Endodermal cell (in vitro differentiated cells): ENCODE data around the gene GFRAL. TPM values are rescaled to one million over a fixed set of nuclear protein-coding genes. Genes with fewer than 3 reads are reported as not detected.

Experiments
- DNase-seq: peaks from one replicate; pipeline ENCODE4 v3.0.0-alpha.2; 2017
- H3K27ac ChIP-seq: 2 replicates; pipeline ENCODE4 v1.5.1; 2013; ENCODE audit warnings: mild to moderate bottlenecking, low read depth, low read length, moderate library complexity
- H3K27me3 ChIP-seq: 2 replicates; pipeline ENCODE4 v1.6.1; 2013; ENCODE audit warnings: mild to moderate bottlenecking, low read length, moderate library complexity; ENCODE audit not compliant: insufficient read depth, control insufficient read depth, poor library complexity, severe bottlenecking
- H3K36me3 ChIP-seq: 2 replicates; pipeline ENCODE4 v1.7.0; 2013; ENCODE audit warnings: mild to moderate bottlenecking, low read length, moderate library complexity; ENCODE audit not compliant: control insufficient read depth, insufficient read depth
- H3K4me1 ChIP-seq: one replicate; pipeline ENCODE4 v1.7.0; 2013; ENCODE audit warnings: low read length; ENCODE audit not compliant: control insufficient read depth, insufficient read depth
- H3K4me3 ChIP-seq: 2 replicates; pipeline ENCODE4 v1.5.1; 2013; ENCODE audit warnings: mild to moderate bottlenecking, low read length, moderate library complexity
- H3K9ac ChIP-seq: 2 replicates; pipeline ENCODE4 v1.6.1; 2013; ENCODE audit warnings: mild to moderate bottlenecking, low read length, moderate library complexity; ENCODE audit not compliant: poor library complexity, severe bottlenecking; ENCODE audit errors: extremely low read depth
- H3K9me3 ChIP-seq: 2 replicates; pipeline ENCODE4 v1.6.1; 2013; ENCODE audit warnings: mild to moderate bottlenecking, low read length, moderate library complexity; ENCODE audit not compliant: control insufficient read depth
- H3K27ac Mint-ChIP-seq: 2 replicates; pipeline ENCODE4 v1.8.0; 2020; ENCODE audit warnings: mixed read lengths
- H3K27me3 Mint-ChIP-seq: 2 replicates; pipeline ENCODE4 v1.8.0; 2021; ENCODE audit warnings: mild to moderate bottlenecking, mixed read lengths; ENCODE audit not compliant: insufficient read depth
- H3K36me3 Mint-ChIP-seq: 2 replicates; pipeline ENCODE4 v1.8.0; 2020; ENCODE audit warnings: low read depth, mixed read lengths
- H3K4me1 Mint-ChIP-seq: 2 replicates; pipeline ENCODE4 v1.8.0; 2020; ENCODE audit warnings: mixed read lengths
- H3K4me3 Mint-ChIP-seq: 2 replicates; pipeline ENCODE4 v1.8.0; 2020; ENCODE audit warnings: mild to moderate bottlenecking, moderate library complexity, mixed read lengths
- H3K9me3 Mint-ChIP-seq: 2 replicates; pipeline ENCODE4 v1.8.0; 2020; ENCODE audit warnings: mild to moderate bottlenecking, mixed read lengths
- WGBS, 2 experiments: methylation state at CpG; one replicate each; pipeline versions ENCODE4 v1.1.5 to v1.1.7; 2013; ENCODE audit warnings: missing lambda C conversion rate in 2 of 2, mixed read lengths in 1 of 2; ENCODE audit not compliant: insufficient coverage in 1 of 2, insufficient read length in 1 of 2; 5-methylcytosine and 5-hydroxymethylcytosine counted together
- total RNA-seq, 2 donors: library from RNA; stranded (reverse); fragmentation: NEBNext Ultra II Directional in 1 of 2; extraction: Animal tissue kit (Norgen Biotek cat#: 25700) in 1 of 2; gene quantifications; 2 replicates in 1 of 2; 3 replicates in 1 of 2; pipeline ENCODE4 v1.2.1, GENCODE V29; 2021
- TF ChIP-seq, protein P1 (sequence below): fragments of 200-600 bp; sonication (generic); conservative IDR thresholded peaks from 2 replicates; pipeline ENCODE4 v1.5.0; 2021; ENCODE audit warnings: antibody characterized with exemption, mild to moderate bottlenecking

The GFRAL gene
- total RNA-seq, 2 donors from 2014 or later: not detected

DNA sequence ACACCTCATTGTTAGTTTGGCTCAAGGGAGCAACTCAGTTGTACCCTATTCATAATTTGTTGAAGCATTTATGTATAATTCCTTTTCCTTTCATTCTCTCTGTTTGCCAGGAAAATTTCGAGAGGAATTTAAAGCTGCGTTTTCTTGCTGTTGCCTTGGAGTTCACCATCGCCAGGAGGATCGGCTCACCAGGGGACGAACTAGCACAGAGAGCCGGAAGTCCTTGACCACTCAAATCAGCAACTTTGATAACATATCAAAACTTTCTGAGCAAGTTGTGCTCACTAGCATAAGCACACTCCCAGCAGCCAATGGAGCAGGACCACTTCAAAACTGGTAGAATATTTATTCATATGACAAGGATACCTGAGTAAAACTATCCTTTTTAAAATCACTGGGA lies 45.2 kb upstream of the GFRAL start:
- Mint-ChIP-seq H3K4me1 (peaks cover 43% of the 10 kb centered on the region), H3K27ac (no peak overlapping the region), H3K9me3 (no peaks in the 10 kb centered on the region), H3K27me3 (no peaks in the 10 kb centered on the region), H3K4me3 (no peak overlapping the region), H3K36me3 (no peaks in the 10 kb centered on the region)
- Histone ChIP-seq H3K9me3 (no peaks in the 10 kb centered on the region), H3K9ac (no peak overlapping the region), H3K27me3 (no peaks in the 10 kb centered on the region), H3K27ac (no peak overlapping the region), H3K36me3 (no peaks in the 10 kb centered on the region), H3K4me3 (no peak overlapping the region), H3K4me1 (peaks cover 11% of the 10 kb centered on the region)
- WGBS, 2 experiments: 85% methylated on average over 5 to 6 of the region's 6 CpGs
- no peak for DNase-seq
- TF ChIP-seq, protein P1, sequence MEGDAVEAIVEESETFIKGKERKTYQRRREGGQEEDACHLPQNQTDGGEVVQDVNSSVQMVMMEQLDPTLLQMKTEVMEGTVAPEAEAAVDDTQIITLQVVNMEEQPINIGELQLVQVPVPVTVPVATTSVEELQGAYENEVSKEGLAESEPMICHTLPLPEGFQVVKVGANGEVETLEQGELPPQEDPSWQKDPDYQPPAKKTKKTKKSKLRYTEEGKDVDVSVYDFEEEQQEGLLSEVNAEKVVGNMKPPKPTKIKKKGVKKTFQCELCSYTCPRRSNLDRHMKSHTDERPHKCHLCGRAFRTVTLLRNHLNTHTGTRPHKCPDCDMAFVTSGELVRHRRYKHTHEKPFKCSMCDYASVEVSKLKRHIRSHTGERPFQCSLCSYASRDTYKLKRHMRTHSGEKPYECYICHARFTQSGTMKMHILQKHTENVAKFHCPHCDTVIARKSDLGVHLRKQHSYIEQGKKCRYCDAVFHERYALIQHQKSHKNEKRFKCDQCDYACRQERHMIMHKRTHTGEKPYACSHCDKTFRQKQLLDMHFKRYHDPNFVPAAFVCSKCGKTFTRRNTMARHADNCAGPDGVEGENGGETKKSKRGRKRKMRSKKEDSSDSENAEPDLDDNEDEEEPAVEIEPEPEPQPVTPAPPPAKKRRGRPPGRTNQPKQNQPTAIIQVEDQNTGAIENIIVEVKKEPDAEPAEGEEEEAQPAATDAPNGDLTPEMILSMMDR: no peak

DNA sequence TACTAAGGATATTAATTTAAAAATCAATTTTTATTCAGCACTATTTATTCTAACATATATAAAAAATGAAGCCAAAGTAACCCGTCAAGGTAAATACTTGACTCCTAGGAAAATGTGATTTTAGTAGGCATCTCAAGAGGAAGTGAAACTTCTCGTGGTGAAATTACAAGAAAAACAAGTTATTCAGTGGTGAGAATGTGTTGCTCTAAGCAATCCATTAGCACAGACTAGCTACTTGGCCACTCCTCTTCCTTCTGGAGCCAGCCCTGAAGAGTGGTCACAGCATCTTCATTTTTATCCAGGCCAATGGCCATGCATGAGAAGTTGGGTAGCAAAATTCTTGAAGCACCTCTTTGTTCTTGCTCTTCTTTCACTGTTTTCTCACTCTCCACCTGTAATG lies 40.4 kb upstream of the GFRAL start:
- 80 to 98% methylated on average over 1 to 2 of the region's 2 CpGs for WGBS, 2 experiments
- TF ChIP-seq, protein P1: no peak
- no peak overlapping the region for H3K4me3 ChIP-seq

DNA sequence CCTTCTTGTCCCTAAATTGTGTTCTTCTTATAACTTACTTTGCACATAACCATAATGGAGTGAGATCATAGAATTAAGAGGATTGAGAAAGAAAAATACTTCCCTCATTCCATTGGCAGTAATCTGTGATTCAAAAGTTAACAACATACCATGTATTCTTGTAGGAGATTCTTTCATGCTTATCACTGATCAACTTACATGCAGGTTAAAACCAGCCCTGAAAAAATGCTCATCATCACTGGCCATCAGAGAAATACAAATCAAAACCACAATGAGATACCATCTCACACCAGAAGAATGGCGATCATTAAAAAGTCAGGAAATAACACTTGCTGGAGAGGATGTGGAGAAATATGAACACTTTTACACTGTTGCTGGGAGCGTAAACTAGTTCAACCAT lies 36.5 kb upstream of the GFRAL start:
- Histone ChIP-seq H3K4me1 (no peaks in the 10 kb centered on the region), H3K27ac (no peak overlapping the region), H3K9ac (no peak overlapping the region), H3K36me3 (no peaks in the 10 kb centered on the region), H3K27me3 (no peaks in the 10 kb centered on the region), H3K4me3 (no peak overlapping the region), H3K9me3 (no peaks in the 10 kb centered on the region)
- no peaks in the 10 kb centered on the region for H3K27me3 Mint-ChIP-seq
- peaks cover 3% of the 10 kb centered on the region for H3K4me1 Mint-ChIP-seq
- no peak overlapping the region for H3K4me3 Mint-ChIP-seq
- WGBS, 2 experiments: 90 to 94% methylated on average over 2 of the region's 2 CpGs
- DNase-seq: no peak
- H3K9me3 Mint-ChIP-seq: no peaks in the 10 kb centered on the region
- TF ChIP-seq, protein P1: no peak
- H3K27ac Mint-ChIP-seq: no peak overlapping the region
- H3K36me3 Mint-ChIP-seq: no peaks in the 10 kb centered on the region

More for the DNA sequence above, 40.4 kb upstream of the GFRAL start:
- no peaks in the 10 kb centered on the region for H3K36me3 ChIP-seq
- no peaks in the 10 kb centered on the region for H3K9me3 ChIP-seq
- H3K4me1 ChIP-seq: peaks cover 5% of the 10 kb centered on the region
- no peak for DNase-seq
- no peak overlapping the region for H3K27ac Mint-ChIP-seq
- no peaks in the 10 kb centered on the region for H3K36me3 Mint-ChIP-seq
- peaks cover 19% of the 10 kb centered on the region for H3K4me1 Mint-ChIP-seq
- H3K27ac ChIP-seq: no peak overlapping the region
- H3K27me3 ChIP-seq: no peaks in the 10 kb centered on the region
- no peak overlapping the region for H3K4me3 Mint-ChIP-seq
- H3K27me3 Mint-ChIP-seq: no peaks in the 10 kb centered on the region
- no peaks in the 10 kb centered on the region for H3K9me3 Mint-ChIP-seq
- H3K9ac ChIP-seq: no peak overlapping the region
